Eye (tissue), 1 donor: Measurements from ENCODE around the gene SIVA1.

Experiments used
- DNase-seq: peaks from one replicate; pipeline ENCODE4 v3.0.0-alpha.2; 2015

The SIVA1 gene

GRCh38 chr14:104752735-104753527 lies at the start of gene SIVA1:
Gene SIVA1 (plus strand): TSS chr14:104753147. CDS start chr14:104753202, 55 bp downstream.
- peak; percentile 100 for DNase-seq

- no peak for DNase-seq
Measured at GRCh38 chr14:104703269-104703668, 49.7 kb upstream of the SIVA1 start.

- no peak for DNase-seq
Measured at GRCh38 chr14:104704252-104704651, 48.7 kb upstream of the SIVA1 start.

- no peak for DNase-seq
Measured at GRCh38 chr14:104705340-104706047, 47.5 kb upstream of the SIVA1 start.

- DNase-seq: no peak
Measured at GRCh38 chr14:104706733-104707607, 46.0 kb upstream of the SIVA1 start.

- DNase-seq: no peak
Measured at GRCh38 chr14:104707608-104708595, 45.0 kb upstream of the SIVA1 start.

- DNase-seq: peak; percentile 90
Measured at GRCh38 chr14:104708606-104709268, 44.2 kb upstream of the SIVA1 start.

GRCh38 chr14:104709387-104710039 lies 43.4 kb upstream of the SIVA1 start:
- DNase-seq: no peak

- DNase-seq: no peak
Measured at GRCh38 chr14:104710071-104710735, 42.7 kb upstream of the SIVA1 start.

- DNase-seq: no peak
Measured at GRCh38 chr14:104712881-104713734, 39.8 kb upstream of the SIVA1 start.

GRCh38 chr14:104714066-104714465 lies 38.9 kb upstream of the SIVA1 start:
- no peak for DNase-seq

GRCh38 chr14:104714681-104715080 lies 38.3 kb upstream of the SIVA1 start:
- no peak for DNase-seq

GRCh38 chr14:104715416-104715815 lies 37.5 kb upstream of the SIVA1 start:
- no peak for DNase-seq

- DNase-seq: no peak
Measured at GRCh38 chr14:104715871-104716270, 37.1 kb upstream of the SIVA1 start.

GRCh38 chr14:104717137-104717536 lies 35.8 kb upstream of the SIVA1 start:
- no peak for DNase-seq

- DNase-seq: peak; percentile 49
Measured at GRCh38 chr14:104717646-104718045, 35.3 kb upstream of the SIVA1 start.

- no peak for DNase-seq
Measured at GRCh38 chr14:104718147-104718546, 34.8 kb upstream of the SIVA1 start.

GRCh38 chr14:104718871-104719270 lies 34.1 kb upstream of the SIVA1 start:
- DNase-seq: no peak

- no peak for DNase-seq
Measured at GRCh38 chr14:104719343-104719742, 33.6 kb upstream of the SIVA1 start.
